Measurements from ENCODE around the gene SUPT5H.
A peak's percentile ranks its signal among the peaks of the same experiment; 100 is the strongest.

SUPT5H gene

DNA sequence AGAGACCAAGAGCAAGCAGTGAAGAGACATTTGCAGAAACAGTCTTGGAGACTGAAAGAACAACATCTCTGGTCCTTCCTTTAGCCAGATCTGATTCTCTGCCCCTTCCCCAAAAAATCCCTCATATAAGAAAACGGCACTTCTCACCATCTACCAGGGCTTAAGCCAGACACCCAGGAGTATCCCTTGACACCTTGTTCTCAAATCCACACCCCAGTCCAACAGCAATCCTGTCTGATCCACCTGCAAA is 34.6 kb upstream of the SUPT5H start:
- no peak for DNase-seq (ENCODE audit: low spot score)
- TF ChIP-seq CTCF (IDR thresholded peaks at IDR 0.05; ENCODE audit: extremely low read depth, missing control alignments): no peak

DNA sequence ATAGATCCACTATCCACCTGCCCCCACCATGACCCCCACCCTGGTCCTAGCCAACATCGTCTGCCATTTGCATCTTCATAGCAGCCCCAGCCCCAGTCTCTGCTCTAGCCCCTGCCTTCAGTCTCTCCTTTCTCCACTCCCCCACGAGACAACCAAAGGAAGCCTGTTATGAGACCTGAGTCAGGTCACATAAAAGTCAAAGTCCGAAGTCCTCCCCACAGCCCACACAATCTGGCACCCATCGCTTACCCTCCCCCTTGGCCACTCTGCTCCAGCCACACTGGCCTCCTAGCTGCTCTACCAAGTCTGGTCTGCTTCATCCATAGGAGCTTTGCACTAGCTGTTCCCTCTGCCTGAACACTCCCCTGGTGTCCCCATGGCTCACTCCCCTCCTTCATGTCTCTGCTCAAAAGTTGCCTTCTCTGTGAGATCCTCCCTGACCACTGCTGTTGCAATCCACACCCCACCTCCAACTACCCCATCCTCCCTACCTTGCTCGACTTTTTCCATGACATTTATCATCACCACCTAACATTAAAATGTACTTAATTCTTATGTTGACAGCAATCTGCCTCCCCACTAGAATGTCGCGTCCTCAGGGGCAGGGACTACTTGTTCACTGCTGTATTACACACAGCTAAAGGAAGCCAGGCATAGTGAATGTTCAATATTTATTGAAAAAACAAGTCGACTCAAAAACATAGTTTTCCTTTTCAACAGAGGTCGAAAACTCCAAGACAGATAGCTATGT is 34.1 kb upstream of the SUPT5H start:
- no peak for TF ChIP-seq CTCF (IDR thresholded peaks at IDR 0.05; ENCODE audit: extremely low read depth, missing control alignments)
- DNase-seq (ENCODE audit: low spot score): peak; percentile 63

GRCh38 chr19:39411832-39412099 is 33.6 kb upstream of the SUPT5H start:
- TF ChIP-seq CTCF (IDR thresholded peaks at IDR 0.05; ENCODE audit: extremely low read depth, missing control alignments): peak; percentile 95
- DNase-seq (ENCODE audit: low spot score): peak; percentile 77

- peak; percentile 54 for TF ChIP-seq CTCF (IDR thresholded peaks at IDR 0.05; ENCODE audit: extremely low read depth, missing control alignments)
- DNase-seq (ENCODE audit: low spot score): peak; percentile 99
Observed at GRCh38 chr19:39412100-39412866, 33.1 kb upstream of the SUPT5H start, which contains the start of gene PLEKHG2. Gene PLEKHG2 (plus strand): TSS chr19:39412669. CDS start chr19:39414087, 1,418 bp downstream.

- TF ChIP-seq CTCF (IDR thresholded peaks at IDR 0.05; ENCODE audit: extremely low read depth, missing control alignments): no peak
- no peak for DNase-seq (ENCODE audit: low spot score)
Observed at GRCh38 chr19:39412867-39413271, 32.5 kb upstream of the SUPT5H start.

DNA sequence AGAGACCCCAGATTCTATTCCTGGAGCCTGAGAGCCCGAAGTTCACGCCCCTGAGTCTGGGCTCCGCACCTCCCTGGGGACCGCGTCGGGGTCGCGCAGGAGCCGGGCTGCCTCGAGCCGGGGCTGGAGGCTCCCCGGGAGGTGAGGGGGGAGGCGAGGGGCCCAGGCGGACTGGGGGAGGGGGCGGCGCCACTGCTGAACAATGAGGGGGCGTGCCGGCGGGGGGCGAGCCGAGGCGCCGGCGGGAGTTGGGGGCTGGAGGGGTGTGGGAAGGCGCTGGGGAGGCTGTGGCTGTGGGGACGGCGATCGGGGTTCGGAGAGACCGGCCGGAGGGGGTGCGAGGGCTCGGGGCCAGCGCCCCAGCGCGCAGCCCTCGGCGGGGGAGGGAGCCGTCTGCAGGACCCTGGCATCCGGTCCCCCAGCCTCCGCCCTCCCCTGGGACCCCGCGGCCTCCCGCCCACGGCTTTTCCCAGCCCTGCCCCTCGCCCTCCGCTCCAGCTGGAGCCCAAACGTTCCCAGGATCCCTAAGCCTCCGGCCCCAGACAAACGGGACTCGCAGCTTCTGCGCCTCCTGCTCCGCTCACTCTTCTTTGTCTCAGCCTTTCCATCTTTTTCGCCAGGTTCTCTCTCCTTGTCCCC is 32.0 kb upstream of the SUPT5H start:
- peak; percentile 66 for DNase-seq (ENCODE audit: low spot score)
- no peak for TF ChIP-seq CTCF (IDR thresholded peaks at IDR 0.05; ENCODE audit: extremely low read depth, missing control alignments)

DNA sequence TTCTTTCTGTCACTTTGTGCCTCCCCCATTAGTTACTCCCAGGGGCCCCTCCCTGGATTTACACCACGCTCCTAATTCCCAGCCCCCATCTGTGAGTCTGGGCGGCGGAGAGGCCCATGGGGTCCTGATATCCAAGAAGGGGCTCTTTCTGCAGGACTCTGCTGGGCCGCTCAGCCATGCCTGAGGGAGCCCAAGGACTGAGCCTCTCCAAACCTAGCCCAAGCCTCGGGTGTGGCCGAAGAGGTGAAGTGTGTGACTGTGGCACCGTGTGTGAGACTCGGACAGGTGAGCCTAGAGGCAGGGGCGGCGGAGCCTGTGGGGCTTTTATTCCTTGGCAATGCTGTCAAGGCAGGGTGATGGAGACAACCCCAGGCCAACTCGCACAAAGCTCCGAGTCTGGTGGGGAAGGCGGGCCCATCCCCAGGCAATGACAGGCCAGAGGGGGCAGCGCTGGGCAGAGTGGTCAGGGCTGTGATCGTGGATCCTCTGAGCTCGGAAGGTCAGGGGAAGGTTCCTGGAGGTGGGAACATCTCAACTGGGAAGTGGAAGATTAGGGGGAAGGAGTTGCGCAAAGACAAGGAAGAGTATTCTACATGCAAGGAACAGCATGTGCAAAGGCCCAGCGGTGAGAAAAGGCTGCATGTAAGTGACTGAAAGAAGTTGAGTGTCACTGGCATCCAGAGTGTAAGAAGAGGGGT is 31.3 kb upstream of the SUPT5H start:
- DNase-seq (ENCODE audit: low spot score): no peak
- peak; percentile 18 for TF ChIP-seq CTCF (IDR thresholded peaks at IDR 0.05; ENCODE audit: extremely low read depth, missing control alignments)

Measured in GM20000 (cell line).